DOHH2 (cell line): ENCODE measurements around the gene BTLA.

Experiments used
- H3F3A ChIP-seq: fragments of 200-600 bp; sonication (generic), shearing (Covaris generic); 2 replicates; pipeline ENCODE4 v1.6.0; 2016; ENCODE audit warnings: antibody characterized with exemption, mild to moderate bottlenecking; ENCODE audit not compliant: control insufficient read depth, insufficient read depth
- H3K27ac ChIP-seq: fragments of 200-600 bp; sonication (generic); 2 replicates; pipeline ENCODE4 v1.5.1; 2014; ENCODE audit warnings: low read depth, mild to moderate bottlenecking, low read length, moderate library complexity
- H3K27me3 ChIP-seq: fragments of 200-600 bp; sonication (generic); 2 replicates; pipeline ENCODE4 v1.6.1; 2014; ENCODE audit warnings: mild to moderate bottlenecking, low read length, mixed read lengths; ENCODE audit not compliant: control insufficient read depth
- H3K36me3 ChIP-seq: fragments of 200-600 bp; sonication (generic); 2 replicates; pipeline ENCODE4 v1.6.1; 2014; ENCODE audit warnings: mild to moderate bottlenecking, low read length, moderate library complexity, mixed read lengths; ENCODE audit not compliant: control insufficient read depth
- H3K4me1 ChIP-seq: fragments of 200-600 bp; sonication (generic); 2 replicates; pipeline ENCODE4 v1.6.1; 2014; ENCODE audit warnings: mild to moderate bottlenecking, low read length, mixed read lengths; ENCODE audit not compliant: control insufficient read depth
- H3K4me2 ChIP-seq: fragments of 200-600 bp; sonication (generic); 2 replicates; pipeline ENCODE4 v1.6.0; 2014; ENCODE audit warnings: mild to moderate bottlenecking, low read length, moderate library complexity
- H3K4me3 ChIP-seq: fragments of 200-600 bp; sonication (generic); 2 replicates; pipeline ENCODE4 v1.5.1; 2014; ENCODE audit warnings: mild to moderate bottlenecking, low read length, mixed read lengths
- H3K79me2 ChIP-seq: fragments of 200-600 bp; sonication (generic); 2 replicates; pipeline ENCODE4 v1.6.1; 2014; ENCODE audit warnings: mild to moderate bottlenecking, low read length, mixed read lengths; ENCODE audit not compliant: control insufficient read depth
- H3K9me2 ChIP-seq: fragments of 200-600 bp; sonication (generic); replicated peaks from 2 replicates; pipeline ENCODE4 v1.6.1; 2014; ENCODE audit warnings: mild to moderate bottlenecking, low read length, mixed read lengths; ENCODE audit not compliant: control insufficient read depth
- H3K9me3 ChIP-seq: fragments of 200-600 bp; sonication (generic); 2 replicates; pipeline ENCODE4 v1.6.1; 2014; ENCODE audit warnings: antibody characterized with exemption, low read length, mixed read lengths; ENCODE audit not compliant: control insufficient read depth, insufficient read depth
- H4K20me1 ChIP-seq: fragments of 200-600 bp; sonication (generic); 2 replicates; pipeline ENCODE4 v1.6.0; 2014; ENCODE audit warnings: low read depth, mild to moderate bottlenecking, antibody characterized with exemption, low read length, moderate library complexity; ENCODE audit not compliant: control insufficient read depth, insufficient read depth
- CTCF ChIP-seq: fragments of 200-600 bp; sonication (generic); IDR thresholded peaks from one replicate; pipeline ENCODE4 v1.5.1; 2014; ENCODE audit warnings: antibody characterized with exemption, mild to moderate bottlenecking, low read depth, low read length; ENCODE audit not compliant: poor library complexity, severe bottlenecking
- EZH2phosphoT487 ChIP-seq: fragments of 200-600 bp; sonication (generic); IDR thresholded peaks from 2 replicates; pipeline ENCODE4 v1.6.1; 2017; ENCODE audit warnings: borderline replicate concordance, mild to moderate bottlenecking, antibody characterized with exemption, low read length, moderate library complexity, mixed read lengths

The BTLA gene

GRCh38 chr3:112459750-112460149 is 39.5 kb downstream of the BTLA start:
- peaks cover 44% of the 10 kb centered on the region for H3K4me1 ChIP-seq
- no peaks in the 10 kb centered on the region for H3K79me2 ChIP-seq
- no peaks in the 10 kb centered on the region; the same call in 1 of the 2 replicates for H3K36me3 ChIP-seq
- H3K9me2 ChIP-seq: no peaks in the 10 kb centered on the region
- peak overlapping the region; percentile 57 for H3K4me2 ChIP-seq
- H3K4me3 ChIP-seq: no peak overlapping the region
- H3K27ac ChIP-seq: no peak overlapping the region
- no peaks in the 10 kb centered on the region for H3K9me3 ChIP-seq
- no peaks in the 10 kb centered on the region for H4K20me1 ChIP-seq
- no peaks in the 10 kb centered on the region for H3F3A ChIP-seq
- H3K27me3 ChIP-seq: no peaks in the 10 kb centered on the region
- no peak for TF ChIP-seq EZH2phosphoT487
- TF ChIP-seq CTCF: no peak

GRCh38 chr3:112456147-112456546 is 43.1 kb downstream of the BTLA start:
- H3K4me1 ChIP-seq: peaks cover 18% of the 10 kb centered on the region
- no peak overlapping the region for H3K4me3 ChIP-seq
- H4K20me1 ChIP-seq: no peaks in the 10 kb centered on the region
- TF ChIP-seq CTCF (no peak), EZH2phosphoT487 (no peak)
- no peak overlapping the region for H3K4me2 ChIP-seq
- no peaks in the 10 kb centered on the region for H3K79me2 ChIP-seq
- H3K36me3 ChIP-seq: no peaks in the 10 kb centered on the region; the same call in 1 of the 2 replicates
- H3K27me3 ChIP-seq: no peaks in the 10 kb centered on the region
- H3F3A ChIP-seq: no peaks in the 10 kb centered on the region
- H3K27ac ChIP-seq: no peak overlapping the region
- H3K9me2 ChIP-seq: no peaks in the 10 kb centered on the region
- H3K9me3 ChIP-seq: no peaks in the 10 kb centered on the region

- Histone ChIP-seq H3K9me2 (no peaks in the 10 kb centered on the region), H3K4me2 (no peak overlapping the region), H3K4me1 (0 out of 2 replicates have a peak, but pooled peaks cover 3% of the 10 kb centered on the region), H3K9me3 (no peaks in the 10 kb centered on the region), H3K36me3 (no peaks in the 10 kb centered on the region), H3K79me2 (no peaks in the 10 kb centered on the region), H3K27ac (no peak overlapping the region), H3K4me3 (no peak overlapping the region), H3F3A (no peaks in the 10 kb centered on the region; the same call in 1 of the 2 replicates), H4K20me1 (no peaks in the 10 kb centered on the region), H3K27me3 (no peaks in the 10 kb centered on the region)
- TF ChIP-seq CTCF: no peak
- TF ChIP-seq EZH2phosphoT487: no peak
Observed at GRCh38 chr3:112448939-112449338, 50.3 kb downstream of the BTLA start.
